Astrocyte (in vitro differentiated cells and primary cell): ENCODE results near the gene FAM221A. TPM values are rescaled to one million over a fixed set of nuclear protein-coding genes. Genes with fewer than 3 reads are reported as not detected.

ENCODE experiments used
- DNase-seq: peaks from one replicate; pipeline ENCODE4 v3.0.0-alpha.2; 2010; ENCODE audit warnings: low read depth
- FAIRE-seq: peaks from 2 replicates; lab custom pipeline; 2011; peaks lifted over from hg19 to GRCh38; lab: Jason Lieb, UNC
- H2AFZ ChIP-seq: 2 replicates; pipeline ENCODE4 v1.6.0; 2012; ENCODE audit warnings: low read depth, low read length, inconsistent platforms
- H3K27ac ChIP-seq: 2 replicates; pipeline ENCODE4 v1.5.1; 2011; ENCODE audit warnings: low read depth, low read length, inconsistent platforms
- H3K27me3 ChIP-seq: 2 replicates; pipeline ENCODE4 v1.6.0; 2011; ENCODE audit warnings: low read length, inconsistent platforms; ENCODE audit not compliant: insufficient read depth
- H3K36me3 ChIP-seq: 2 replicates; pipeline ENCODE4 v1.5.1; 2011; ENCODE audit warnings: low read length, inconsistent platforms; ENCODE audit not compliant: insufficient read depth
- H3K4me1 ChIP-seq: 2 replicates; pipeline ENCODE4 v1.5.1; 2011; ENCODE audit warnings: low read length, inconsistent platforms; ENCODE audit not compliant: insufficient read depth
- H3K4me2 ChIP-seq: 2 replicates; pipeline ENCODE4 v1.6.0; 2012; ENCODE audit warnings: low read length, inconsistent platforms
- H3K4me3 ChIP-seq: 2 replicates; pipeline ENCODE4 v1.5.1; 2011; ENCODE audit warnings: low read depth, mild to moderate bottlenecking, low read length, inconsistent platforms; ENCODE audit not compliant: insufficient read depth
- H3K79me2 ChIP-seq: 2 replicates; pipeline ENCODE4 v1.6.0; 2012; ENCODE audit warnings: mild to moderate bottlenecking, low read length, inconsistent platforms; ENCODE audit not compliant: insufficient read depth
- H3K9ac ChIP-seq: 2 replicates; pipeline ENCODE4 v1.6.0; 2012; ENCODE audit warnings: mild to moderate bottlenecking, low read length, inconsistent platforms
- H3K9me3 ChIP-seq: 2 replicates; pipeline ENCODE4 v1.5.1; 2012; ENCODE audit warnings: low read depth, mild to moderate bottlenecking, low read length, inconsistent platforms; ENCODE audit not compliant: insufficient read depth
- H4K20me1 ChIP-seq: 2 replicates; pipeline ENCODE4 v1.6.0; 2012; ENCODE audit warnings: low read length, inconsistent platforms; ENCODE audit not compliant: insufficient read depth
- H3K27ac Mint-ChIP-seq: one replicate; pipeline ENCODE4 v1.8.0; 2021; ENCODE audit warnings: mild to moderate bottlenecking, mixed read lengths; ENCODE audit not compliant: unreplicated experiment
- H3K27me3 Mint-ChIP-seq: one replicate; pipeline ENCODE4 v1.8.0; 2021; ENCODE audit warnings: low read depth, mixed read lengths; ENCODE audit not compliant: unreplicated experiment
- H3K36me3 Mint-ChIP-seq: one replicate; pipeline ENCODE4 v1.8.0; 2021; ENCODE audit warnings: low read depth, mixed read lengths; ENCODE audit not compliant: unreplicated experiment
- H3K4me1 Mint-ChIP-seq: one replicate; pipeline ENCODE4 v1.8.0; 2021; ENCODE audit warnings: low read depth, mixed read lengths; ENCODE audit not compliant: unreplicated experiment
- H3K4me3 Mint-ChIP-seq: one replicate; pipeline ENCODE4 v1.8.0; 2021; ENCODE audit warnings: mild to moderate bottlenecking, moderate library complexity, mixed read lengths; ENCODE audit not compliant: unreplicated experiment
- H3K9me3 Mint-ChIP-seq: one replicate; pipeline ENCODE4 v1.8.0; 2021; ENCODE audit warnings: mild to moderate bottlenecking, mixed read lengths; ENCODE audit not compliant: unreplicated experiment
- CTCF ChIP-seq: IDR thresholded peaks from 2 replicates; pipeline ENCODE4 v1.5.1; 2011; ENCODE audit warnings: low read depth, mild to moderate bottlenecking, inconsistent platforms, low read length, moderate library complexity; ENCODE audit not compliant: insufficient read depth
- EZH2 ChIP-seq: IDR thresholded peaks from 2 replicates; pipeline ENCODE4 v1.6.1; 2012; ENCODE audit warnings: mild to moderate bottlenecking, low read length, inconsistent platforms; ENCODE audit not compliant: insufficient read depth
- total RNA-seq: library from RNA; stranded (reverse); gene quantifications from 2 replicates; pipeline ENCODE4 v1.2.1, GENCODE V29; 2021

FAM221A gene
- total RNA-seq, 1 donor from 2014 or later, result 3.0 TPM

GRCh38 chr7:23653942-23654341, 26.1 kb upstream of the FAM221A start:
- Histone ChIP-seq H2AFZ (no peak overlapping the region), H3K4me2 (no peak overlapping the region), H3K27ac (no peak overlapping the region), H3K9ac (no peak overlapping the region), H4K20me1 (no peaks in the 10 kb centered on the region), H3K36me3 (no peaks in the 10 kb centered on the region), H3K4me3 (no peak overlapping the region), H3K79me2 (no peaks in the 10 kb centered on the region), H3K27me3 (no peaks in the 10 kb centered on the region), H3K4me1 (no peaks in the 10 kb centered on the region), H3K9me3 (peaks cover 16% of the 10 kb centered on the region)
- Mint-ChIP-seq H3K4me3 (no peak overlapping the region), H3K36me3 (peaks cover 6% of the 10 kb centered on the region), H3K4me1 (no peaks in the 10 kb centered on the region), H3K9me3 (peaks cover 26% of the 10 kb centered on the region), H3K27ac (no peak overlapping the region), H3K27me3 (no peaks in the 10 kb centered on the region)
- DNase-seq (no peak), FAIRE-seq (no peak)
- no peak for TF ChIP-seq EZH2
- TF ChIP-seq CTCF, result no peak

- Mint-ChIP-seq H3K36me3 (peaks cover 6% of the 10 kb centered on the region), H3K27ac (no peak overlapping the region), H3K4me3 (no peak overlapping the region), H3K9me3 (peaks cover 27% of the 10 kb centered on the region), H3K27me3 (no peaks in the 10 kb centered on the region), H3K4me1 (no peaks in the 10 kb centered on the region)
- no peak overlapping the region for H3K9ac ChIP-seq
- TF ChIP-seq CTCF, result no peak
- TF ChIP-seq EZH2, result no peak
- no peak overlapping the region for H3K4me2 ChIP-seq
- peaks cover 17% of the 10 kb centered on the region for H3K9me3 ChIP-seq
- no peaks in the 10 kb centered on the region for H3K4me1 ChIP-seq
- no peak overlapping the region for H3K27ac ChIP-seq
- no peaks in the 10 kb centered on the region for H4K20me1 ChIP-seq
- no peaks in the 10 kb centered on the region for H3K79me2 ChIP-seq
- H3K36me3 ChIP-seq, result no peaks in the 10 kb centered on the region
- FAIRE-seq, result no peak
- no peak overlapping the region for H3K4me3 ChIP-seq
- no peak overlapping the region for H2AFZ ChIP-seq
- no peak for DNase-seq
- H3K27me3 ChIP-seq, result no peaks in the 10 kb centered on the region
Measured at GRCh38 chr7:23654508-23654907, 25.5 kb upstream of the FAM221A start.

GRCh38 chr7:23655433-23655832, 24.6 kb upstream of the FAM221A start:
- H3K79me2 ChIP-seq, result no peaks in the 10 kb centered on the region
- H4K20me1 ChIP-seq, result no peaks in the 10 kb centered on the region
- TF ChIP-seq EZH2 (no peak), CTCF (no peak)
- no peak for DNase-seq
- H3K36me3 ChIP-seq, result no peaks in the 10 kb centered on the region
- H3K27ac ChIP-seq, result no peak overlapping the region
- H3K4me2 ChIP-seq, result no peak overlapping the region
- H3K4me3 ChIP-seq, result no peak overlapping the region
- peaks cover 17% of the 10 kb centered on the region for H3K9me3 ChIP-seq
- Mint-ChIP-seq H3K27ac (no peak overlapping the region), H3K27me3 (no peaks in the 10 kb centered on the region), H3K36me3 (peaks cover 6% of the 10 kb centered on the region), H3K4me1 (no peaks in the 10 kb centered on the region), H3K9me3 (peaks cover 27% of the 10 kb centered on the region), H3K4me3 (no peak overlapping the region)
- H3K9ac ChIP-seq, result no peak overlapping the region
- H2AFZ ChIP-seq, result no peak overlapping the region
- no peak for FAIRE-seq
- H3K4me1 ChIP-seq, result no peaks in the 10 kb centered on the region
- no peaks in the 10 kb centered on the region for H3K27me3 ChIP-seq
